K562 (cell line): ENCODE data around the gene ADAM30.

Source experiments
- E2F6 ChIP-seq, 2 experiments: IDR thresholded peaks; 2 replicates each; pipeline ENCODE4 v1.6.1; 2011; ENCODE audit warnings: borderline replicate concordance in 1 of 2, control low read depth in 1 of 2, low read depth in 1 of 2, low read length in 1 of 2, mild to moderate bottlenecking in 1 of 2, mixed read lengths in 1 of 2, moderate library complexity in 1 of 2; ENCODE audit not compliant: insufficient read depth in 1 of 2, insufficient read length in 1 of 2, poor library complexity in 1 of 2, severe bottlenecking in 1 of 2; ENCODE audit errors: extremely low read depth in 1 of 2
- HNRNPK ChIP-seq: fragments of 200-400 bp; formaldehyde crosslinking; IDR thresholded peaks from one replicate; pipeline ENCODE4 v1.6.1; 2018; ENCODE audit warnings: mild to moderate bottlenecking, low read depth, low read length; ENCODE audit not compliant: poor library complexity, severe bottlenecking
- JUND ChIP-seq, 2 experiments: IDR thresholded peaks; 2 replicates in 1 of 2; 3 replicates in 1 of 2; pipeline ENCODE4 v1.6.1; 2011; ENCODE audit warnings: borderline replicate concordance in 2 of 2, low read depth in 2 of 2, low read length in 2 of 2, improper control_type of control experiment in 1 of 2, missing biosample characterization in 1 of 2, missing genetic modification characterization in 1 of 2, missing genetic modification reagents in 1 of 2
- MAFK ChIP-seq: IDR thresholded peaks from 2 replicates; pipeline ENCODE4 v1.6.1; 2011; ENCODE audit warnings: low read length, improper control_type of control experiment
- MAX ChIP-seq: sonication (generic); formaldehyde crosslinking; IDR thresholded peaks from 2 replicates; pipeline ENCODE4 v1.9.0; 2022; ENCODE audit warnings: mild to moderate bottlenecking, missing genetic modification reagents
- NFIX ChIP-seq: fragments of 250-450 bp; sonication (Bioruptor Pico); IDR thresholded peaks from 2 replicates; pipeline ENCODE4 v1.4.0; 2020; ENCODE audit warnings: low read depth, mild to moderate bottlenecking, moderate library complexity
- POLR2A ChIP-seq: fragments of 450-650 bp; conservative IDR thresholded peaks from 2 replicates; pipeline ENCODE4 v1.6.1; 2016
- RHOXF2B ChIP-seq: fragments of 250-450 bp; sonication (Bioruptor Pico); conservative IDR thresholded peaks from 2 replicates; pipeline ENCODE4 v1.5.1; 2021
- SMARCB1 ChIP-seq: IDR thresholded peaks from 2 replicates; pipeline ENCODE4 v1.6.1; 2011; ENCODE audit warnings: improper control_type of control experiment, low read depth; ENCODE audit not compliant: insufficient read length
- USF2 ChIP-seq: sonication (generic); formaldehyde crosslinking; IDR thresholded peaks from 2 replicates; pipeline ENCODE4 v1.5.0; 2020; ENCODE audit warnings: missing genetic modification reagents
- ZNF592 ChIP-seq: fragments of 450-650 bp; IDR thresholded peaks from 2 replicates; pipeline ENCODE4 v1.6.1; 2017; ENCODE audit warnings: antibody characterized with exemption, mild to moderate bottlenecking

GRCh38 chr1:119893827-119894700 lies 2.3 kb downstream of the ADAM30 start:
- no peak for TF ChIP-seq JUND (IDR thresholded peaks at IDR 0.05; ENCODE audit: borderline replicate concordance, low read depth, low read length)
- TF ChIP-seq JUND (tag; IDR thresholded peaks at IDR 0.05; ENCODE audit: borderline replicate concordance, low read depth, low read length), result no peak
- no peak for TF ChIP-seq NFIX
- TF ChIP-seq MAX (CRISPR knock-in tag), result no peak
- no peak for TF ChIP-seq SMARCB1
- no peak for TF ChIP-seq RHOXF2B (CRISPR knock-in tag)
- no peak for TF ChIP-seq USF2 (CRISPR knock-in tag)
- no peak for TF ChIP-seq E2F6 (IDR thresholded peaks at IDR 0.05; ENCODE audit: borderline replicate concordance in 1 of 2, extremely low read depth in 1 of 2, insufficient read depth in 1 of 2, insufficient read length in 1 of 2, low read depth in 1 of 2, low read length in 1 of 2, poor library complexity in 1 of 2, severe bottlenecking in 1 of 2)
- no peak for TF ChIP-seq ZNF592
- TF ChIP-seq HNRNPK, result no peak
- TF ChIP-seq POLR2A, result no peak
- TF ChIP-seq MAFK, result no peak
